HEK293 (cell line): ENCODE data around the gene KCNJ9.

Experiments used
- CTCF ChIA-PET: fragments of 350-600 bp; formaldehyde crosslinking; extraction: SDS; loops from one replicate; lab custom pipeline; 2021; ENCODE audit warnings: antibody characterized with exemption; lab: Yijun Ruan, JAX
- POLR2A ChIA-PET: fragments of 300-600 bp; formaldehyde crosslinking; extraction: SDS; loops from one replicate; lab custom pipeline; 2020; ENCODE audit warnings: antibody characterized with exemption, inconsistent platforms; lab: Yijun Ruan, JAX
- H3K27ac ChIP-seq: fragments of 200-500 bp; sonication (Bioruptor generic); 2 replicates; pipeline ENCODE4 v1.5.1; 2014; ENCODE audit warnings: low read depth, low read length, control low read depth, inconsistent platforms; ENCODE audit errors: extremely low read depth
- H3K36me3 ChIP-seq, 2 experiments: fragments of 200-500 bp in 1 of 2; sonication (Bioruptor generic) in 1 of 2; 1 replicate in 1 of 2; 2 replicates in 1 of 2; pipeline ENCODE4 v1.5.1; 2014 to 2017; ENCODE audit warnings: inconsistent platforms in 2 of 2, low read length in 2 of 2; ENCODE audit not compliant: control insufficient read depth in 2 of 2, insufficient read depth in 1 of 2
- H3K4me1 ChIP-seq: fragments of 200-500 bp; sonication (Bioruptor generic); 2 replicates; pipeline ENCODE4 v1.5.1; 2014; ENCODE audit warnings: mild to moderate bottlenecking, low read length, inconsistent platforms; ENCODE audit not compliant: control insufficient read depth, insufficient read depth
- H3K4me3 ChIP-seq: 2 replicates; pipeline ENCODE4 v1.5.1; 2011; ENCODE audit warnings: low read depth, mild to moderate bottlenecking, control low read depth, low read length, moderate library complexity
- H3K9me3 ChIP-seq: fragments of 200-500 bp; sonication (Bioruptor generic); 2 replicates; pipeline ENCODE4 v1.5.1; 2014; ENCODE audit warnings: low read depth, low read length, inconsistent platforms; ENCODE audit not compliant: control insufficient read depth, insufficient read depth
- EGR2 ChIP-seq: fragments of 450-650 bp; formaldehyde crosslinking; IDR thresholded peaks from 2 replicates; pipeline ENCODE4 v1.5.1; 2016; ENCODE audit warnings: low read depth, missing biosample characterization, missing genetic modification characterization
- GLIS2 ChIP-seq: fragments of 450-650 bp; formaldehyde crosslinking; IDR thresholded peaks from 2 replicates; pipeline ENCODE4 v1.5.1; 2016; ENCODE audit warnings: missing biosample characterization, missing genetic modification characterization
- OVOL3 ChIP-seq: fragments of 450-650 bp; formaldehyde crosslinking; IDR thresholded peaks from 2 replicates; pipeline ENCODE4 v1.5.1; 2016; ENCODE audit warnings: missing biosample characterization, missing genetic modification characterization
- PRDM1 ChIP-seq: fragments of 450-650 bp; formaldehyde crosslinking; IDR thresholded peaks from 2 replicates; pipeline ENCODE4; 2016; ENCODE audit warnings: missing biosample characterization, missing genetic modification characterization
- SCRT1 ChIP-seq: fragments of 450-650 bp; formaldehyde crosslinking; IDR thresholded peaks from 2 replicates; pipeline ENCODE4 v1.5.1; 2016; ENCODE audit warnings: missing biosample characterization, missing genetic modification characterization, borderline replicate concordance
- SETDB1 ChIP-seq: IDR thresholded peaks from one replicate; pipeline ENCODE4 v1.6.1; 2017; ENCODE audit warnings: mild to moderate bottlenecking, low read length, moderate library complexity, mixed read lengths; ENCODE audit not compliant: insufficient read length
- ZBTB48 ChIP-seq: fragments of 450-650 bp; formaldehyde crosslinking; IDR thresholded peaks from 2 replicates; pipeline ENCODE4 v1.5.1; 2016; ENCODE audit warnings: missing biosample characterization, missing genetic modification characterization
- ZNF155 ChIP-seq: fragments of 450-650 bp; formaldehyde crosslinking; IDR thresholded peaks from 2 replicates; pipeline ENCODE4 v1.5.1; 2016; ENCODE audit warnings: missing biosample characterization, missing genetic modification characterization
- ZNF157 ChIP-seq: fragments of 450-650 bp; formaldehyde crosslinking; IDR thresholded peaks from 2 replicates; pipeline ENCODE4 v1.5.1; 2016; ENCODE audit warnings: missing biosample characterization, missing genetic modification characterization
- ZNF174 ChIP-seq: fragments of 450-650 bp; formaldehyde crosslinking; IDR thresholded peaks from 2 replicates; pipeline ENCODE4 v1.5.0; 2017; ENCODE audit warnings: missing biosample characterization, mild to moderate bottlenecking, missing genetic modification characterization
- ZNF335 ChIP-seq: fragments of 450-650 bp; formaldehyde crosslinking; conservative IDR thresholded peaks from 2 replicates; pipeline ENCODE4 v1.5.1; 2016; ENCODE audit warnings: missing biosample characterization, missing genetic modification characterization
- ZNF350 ChIP-seq: fragments of 450-650 bp; formaldehyde crosslinking; IDR thresholded peaks from 2 replicates; pipeline ENCODE4 v1.5.0; 2017; ENCODE audit warnings: missing biosample characterization, mild to moderate bottlenecking, missing genetic modification characterization
- ZNF394 ChIP-seq: fragments of 450-650 bp; formaldehyde crosslinking; IDR thresholded peaks from 2 replicates; pipeline ENCODE4 v1.5.1; 2016; ENCODE audit warnings: missing biosample characterization, missing genetic modification characterization, mild to moderate bottlenecking, moderate library complexity, borderline replicate concordance
- ZNF416 ChIP-seq: fragments of 450-650 bp; formaldehyde crosslinking; IDR thresholded peaks from 2 replicates; pipeline ENCODE4 v1.5.1; 2016; ENCODE audit warnings: missing biosample characterization, missing genetic modification characterization
- ZNF548 ChIP-seq: fragments of 450-650 bp; formaldehyde crosslinking; IDR thresholded peaks from 2 replicates; pipeline ENCODE4 v1.5.1; 2016; ENCODE audit warnings: missing biosample characterization, missing genetic modification characterization
- ZNF596 ChIP-seq: fragments of 450-650 bp; IDR thresholded peaks from 2 replicates; pipeline ENCODE4 v1.5.0; 2018; ENCODE audit warnings: missing biosample characterization, mild to moderate bottlenecking, missing genetic modification characterization, moderate library complexity
- ZNF621 ChIP-seq: fragments of 450-650 bp; formaldehyde crosslinking; IDR thresholded peaks from 2 replicates; pipeline ENCODE4 v1.5.1; 2017; ENCODE audit warnings: missing biosample characterization, missing genetic modification characterization
- ZNF747 ChIP-seq: fragments of 450-650 bp; formaldehyde crosslinking; IDR thresholded peaks from 2 replicates; pipeline ENCODE4 v1.5.1; 2016; ENCODE audit warnings: missing biosample characterization, missing genetic modification characterization
- ZNF791 ChIP-seq: fragments of 450-650 bp; formaldehyde crosslinking; IDR thresholded peaks from 2 replicates; pipeline ENCODE4 v1.5.1; 2016; ENCODE audit warnings: missing biosample characterization, missing genetic modification characterization
- ZNF837 ChIP-seq: fragments of 450-650 bp; formaldehyde crosslinking; IDR thresholded peaks from 2 replicates; pipeline ENCODE4 v1.5.1; 2016; ENCODE audit warnings: missing biosample characterization, missing genetic modification characterization
- TF ChIP-seq, protein P1 (sequence below): fragments of 450-650 bp; formaldehyde crosslinking; IDR thresholded peaks from 2 replicates; pipeline ENCODE4 v1.5.1; 2016; ENCODE audit warnings: missing biosample characterization, missing genetic modification characterization
- TF ChIP-seq, protein P2 (sequence below): fragments of 450-650 bp; formaldehyde crosslinking; IDR thresholded peaks from 2 replicates; pipeline ENCODE4 v1.5.1; 2016; ENCODE audit warnings: missing biosample characterization, missing genetic modification characterization

KCNJ9 gene

DNA sequence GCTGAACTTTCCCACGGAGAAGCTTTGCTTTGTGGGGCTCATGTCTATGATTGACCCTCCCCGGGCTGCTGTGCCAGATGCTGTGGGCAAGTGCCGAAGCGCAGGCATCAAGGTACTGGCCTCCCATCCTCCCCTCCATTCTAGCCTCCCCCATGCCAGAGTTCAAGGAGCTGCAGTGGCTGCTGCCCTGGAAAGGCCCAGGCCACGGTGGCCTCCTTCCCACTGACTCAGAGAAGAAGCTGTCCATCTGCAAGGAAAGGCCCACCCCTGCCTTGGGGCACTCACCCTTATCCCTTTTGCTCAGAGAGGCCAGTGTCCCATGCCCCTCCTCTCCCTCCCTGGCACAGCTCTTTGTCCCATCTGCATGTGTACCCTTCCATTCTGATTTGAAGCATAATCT, 49.1 kb downstream of the KCNJ9 start:
- no peak for TF ChIP-seq ZBTB48
- no peak for TF ChIP-seq ZNF791 (tag by site-specific recombination)
- TF ChIP-seq, protein P1, sequence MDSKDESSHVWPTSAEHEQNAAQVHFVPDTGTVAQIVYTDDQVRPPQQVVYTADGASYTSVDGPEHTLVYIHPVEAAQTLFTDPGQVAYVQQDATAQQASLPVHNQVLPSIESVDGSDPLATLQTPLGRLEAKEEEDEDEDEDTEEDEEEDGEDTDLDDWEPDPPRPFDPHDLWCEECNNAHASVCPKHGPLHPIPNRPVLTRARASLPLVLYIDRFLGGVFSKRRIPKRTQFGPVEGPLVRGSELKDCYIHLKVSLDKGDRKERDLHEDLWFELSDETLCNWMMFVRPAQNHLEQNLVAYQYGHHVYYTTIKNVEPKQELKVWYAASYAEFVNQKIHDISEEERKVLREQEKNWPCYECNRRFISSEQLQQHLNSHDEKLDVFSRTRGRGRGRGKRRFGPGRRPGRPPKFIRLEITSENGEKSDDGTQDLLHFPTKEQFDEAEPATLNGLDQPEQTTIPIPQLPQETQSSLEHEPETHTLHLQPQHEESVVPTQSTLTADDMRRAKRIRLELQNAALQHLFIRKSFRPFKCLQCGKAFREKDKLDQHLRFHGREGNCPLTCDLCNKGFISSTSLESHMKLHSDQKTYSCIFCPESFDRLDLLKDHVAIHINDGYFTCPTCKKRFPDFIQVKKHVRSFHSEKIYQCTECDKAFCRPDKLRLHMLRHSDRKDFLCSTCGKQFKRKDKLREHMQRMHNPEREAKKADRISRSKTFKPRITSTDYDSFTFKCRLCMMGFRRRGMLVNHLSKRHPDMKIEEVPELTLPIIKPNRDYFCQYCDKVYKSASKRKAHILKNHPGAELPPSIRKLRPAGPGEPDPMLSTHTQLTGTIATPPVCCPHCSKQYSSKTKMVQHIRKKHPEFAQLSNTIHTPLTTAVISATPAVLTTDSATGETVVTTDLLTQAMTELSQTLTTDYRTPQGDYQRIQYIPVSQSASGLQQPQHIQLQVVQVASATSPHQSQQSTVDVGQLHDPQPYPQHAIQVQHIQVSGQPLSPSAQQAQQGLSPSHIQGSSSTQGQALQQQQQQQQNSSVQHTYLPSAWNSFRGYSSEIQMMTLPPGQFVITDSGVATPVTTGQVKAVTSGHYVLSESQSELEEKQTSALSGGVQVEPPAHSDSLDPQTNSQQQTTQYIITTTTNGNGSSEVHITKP (tag by site-specific recombination): no peak
- no peak for TF ChIP-seq ZNF621 (tag by site-specific recombination)
- TF ChIP-seq ZNF157: no peak
- TF ChIP-seq SETDB1: no peak
- TF ChIP-seq PRDM1 (tag by site-specific recombination): no peak
- no peak for TF ChIP-seq GLIS2 (tag by site-specific recombination)
- TF ChIP-seq, protein P2, sequence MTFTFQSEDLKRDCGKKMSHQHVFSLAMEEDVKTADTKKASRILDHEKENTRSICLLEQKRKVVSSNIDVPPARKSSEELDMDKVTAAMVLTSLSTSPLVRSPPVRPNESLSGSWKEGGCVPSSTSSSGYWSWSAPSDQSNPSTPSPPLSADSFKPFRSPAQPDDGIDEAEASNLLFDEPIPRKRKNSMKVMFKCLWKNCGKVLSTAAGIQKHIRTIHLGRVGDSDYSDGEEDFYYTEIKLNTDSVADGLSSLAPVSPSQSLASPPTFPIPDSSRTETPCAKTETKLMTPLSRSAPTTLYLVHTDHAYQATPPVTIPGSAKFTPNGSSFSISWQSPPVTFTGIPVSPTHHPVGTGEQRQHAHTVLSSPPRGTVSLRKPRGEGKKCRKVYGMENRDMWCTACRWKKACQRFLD (tag by site-specific recombination): no peak
- TF ChIP-seq OVOL3 (tag by site-specific recombination): no peak
- no peak for TF ChIP-seq ZNF335 (tag by site-specific recombination)
- TF ChIP-seq ZNF174 (tag by site-specific recombination): no peak
- TF ChIP-seq ZNF837 (tag by site-specific recombination): no peak
- no peak for TF ChIP-seq ZNF548 (tag by site-specific recombination)
- no peak for TF ChIP-seq ZNF155 (tag by site-specific recombination)
- no peak for TF ChIP-seq ZNF350 (tag by site-specific recombination)
- no peak for TF ChIP-seq ZNF596 (tag by site-specific recombination)
- no peak for TF ChIP-seq ZNF747 (tag by site-specific recombination)
- TF ChIP-seq SCRT1 (tag by site-specific recombination): no peak
- TF ChIP-seq, all 188 proteins: peak for 0
- POLR2A ChIA-PET: no interaction called here

DNA sequence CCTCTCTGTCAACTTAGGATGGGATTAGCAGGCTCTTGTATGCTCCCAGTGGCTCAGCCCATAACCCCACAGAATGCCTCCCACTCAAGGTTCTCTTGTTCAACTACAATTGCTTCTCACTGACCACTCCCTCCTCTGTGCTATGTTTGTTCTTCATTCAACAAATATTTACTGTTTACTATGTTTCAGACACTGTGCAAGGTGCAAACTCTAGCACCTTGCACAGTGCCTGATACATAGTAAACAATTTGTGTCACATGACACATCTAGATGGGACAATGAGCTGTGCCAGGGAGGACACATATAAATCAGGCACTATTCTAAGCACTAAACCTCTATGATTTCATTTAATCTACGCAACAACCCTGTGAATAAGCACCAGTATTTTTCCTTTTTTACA, 49.6 kb downstream of the KCNJ9 start:
- TF ChIP-seq ZNF416 (tag by site-specific recombination) (no peak), EGR2 (peak; percentile 51; the same call in 1 of the 2 replicates), ZNF394 (no peak)
- CTCF ChIA-PET: no interaction called here
- POLR2A ChIA-PET: no interaction called here
- H3K27ac ChIP-seq: no peak overlapping the region
- no peaks in the 10 kb centered on the region for H3K36me3 ChIP-seq
- H3K4me1 ChIP-seq: no peaks in the 10 kb centered on the region
- H3K9me3 ChIP-seq: no peaks in the 10 kb centered on the region
- no peak overlapping the region for H3K4me3 ChIP-seq

More for the DNA sequence above, 49.1 kb downstream of the KCNJ9 start:
- Histone ChIP-seq H3K36me3 (no peaks in the 10 kb centered on the region), H3K4me3 (no peak overlapping the region), H3K9me3 (no peaks in the 10 kb centered on the region), H3K4me1 (no peaks in the 10 kb centered on the region), H3K27ac (no peak overlapping the region)
- CTCF ChIA-PET: no interaction called here
